Measurements from ENCODE around the gene DUOXA1. TPM values are rescaled to one million over a fixed set of nuclear protein-coding genes. Genes with fewer than 3 reads are reported as not detected.

Gene DUOXA1
- total and polyA plus RNA-seq, 2 of the 4 experiments (the other 2 are of a cell fraction): 0.02 TPM; not detected in 1

DNA sequence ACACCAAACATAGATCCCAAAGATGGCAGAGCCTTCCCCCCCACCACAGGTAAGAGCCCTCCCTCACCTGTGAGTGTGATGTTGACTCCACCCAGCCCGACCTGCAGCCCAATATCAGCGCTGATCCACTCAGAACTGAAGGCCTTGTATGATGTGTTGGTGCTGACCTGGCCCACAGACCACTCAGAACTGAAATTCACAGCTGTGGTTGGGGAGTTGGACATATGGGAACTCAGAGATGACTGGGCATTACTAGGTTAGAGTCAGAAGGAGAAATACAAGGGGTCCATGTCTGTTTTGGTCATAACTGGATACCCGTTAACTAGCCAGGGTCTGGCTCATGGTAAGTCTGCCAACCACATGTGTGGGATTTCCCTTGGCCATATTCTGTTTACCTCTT, 8.7 kb downstream of the DUOXA1 start:
- no peak overlapping the region for H2AK9ac ChIP-seq (replicated peaks; ENCODE audit: low read depth, low read length, poor library complexity)
- no peak overlapping the region for H4K5ac ChIP-seq (ENCODE audit: low read depth, low read length)
- no peak overlapping the region for H4K91ac ChIP-seq (ENCODE audit: insufficient read depth, low read depth, low read length)
- H2BK120ac ChIP-seq (ENCODE audit: low read depth, low read length): no peak overlapping the region
- H2AK5ac ChIP-seq (ENCODE audit: low read depth, low read length): no peak overlapping the region
- no peaks in the 10 kb centered on the region for H3K79me1 ChIP-seq (ENCODE audit: low read depth in 1 of 2, low read length in 2 of 2)
- no peak overlapping the region for H2BK5ac ChIP-seq (ENCODE audit: low read depth, low read length, poor library complexity, severe bottlenecking)
- no peak overlapping the region for H3K4me3 ChIP-seq (ENCODE audit: insufficient read depth, low read depth, low read length)
- ChIA-PET CTCF (no interaction called here), POLR2A (ENCODE audit: unreplicated experiment) (no interaction called here)
- H3K4me2 ChIP-seq (ENCODE audit: low read depth, low read length): no peak overlapping the region
- no peak overlapping the region for H2BK15ac ChIP-seq (ENCODE audit: low read depth, low read length)
- no peak overlapping the region for H3K14ac ChIP-seq (replicated peaks; ENCODE audit: low read depth, low read length)
- no peaks in the 10 kb centered on the region for H3K36me3 ChIP-seq (ENCODE audit: control insufficient read depth, insufficient read depth, low read length)
- WGBS, 2 experiments (ENCODE audit: extremely low coverage in 2 of 2, insufficient read length in 1 of 2): no CpG with 5 or more reads among the region's 3 CpGs
- H3K27me3 ChIP-seq (ENCODE audit: control insufficient read depth, insufficient read depth, low read length): peaks cover 31% of the 10 kb centered on the region
- peaks cover 3% of the 10 kb centered on the region for H3K4me1 ChIP-seq (ENCODE audit: control insufficient read depth, insufficient read depth, low read length)
- H2AFZ ChIP-seq (replicated peaks; ENCODE audit: low read length, poor library complexity): no peak overlapping the region
- intact Hi-C loops (cut with micrococcal nuclease) (no loop called here), in situ Hi-C loops (cut with MboI; ENCODE audit: low sequenced_read_pairs) (no loop called here), dilution Hi-C loops (cut with HindIII; ENCODE audit: low sequenced_read_pairs, unreplicated experiment) (no loop called here)
- no peaks in the 10 kb centered on the region for H3K9me3 ChIP-seq (ENCODE audit: control insufficient read depth, insufficient read depth, low read length)
- H4K20me1 ChIP-seq (ENCODE audit: insufficient read depth, low read length): no peaks in the 10 kb centered on the region
- DNase-seq: no peak
- H3K56ac ChIP-seq (ENCODE audit: extremely low read depth, insufficient read depth, low read length): no peak overlapping the region
- H3K9ac ChIP-seq (ENCODE audit: low read depth, low read length): no peak overlapping the region
- no peak overlapping the region for H3K4ac ChIP-seq (ENCODE audit: low read depth, low read length)
- no peak overlapping the region for H4K8ac ChIP-seq (ENCODE audit: low read depth in 2 of 2, low read length in 2 of 2)
- H3K9me1 ChIP-seq (ENCODE audit: insufficient read depth, low read length): no peaks in the 10 kb centered on the region
- BruUV-seq (replicated peaks): no TSS peak
- H3K23ac ChIP-seq (ENCODE audit: low read depth, low read length): no peak overlapping the region
- H3K18ac ChIP-seq (ENCODE audit: low read depth, low read length): no peak overlapping the region
- H2BK20ac ChIP-seq (ENCODE audit: low read depth, low read length): no peak overlapping the region
- ATAC-seq (ENCODE audit: low read depth): no peak
- TF ChIP-seq, protein P1, sequence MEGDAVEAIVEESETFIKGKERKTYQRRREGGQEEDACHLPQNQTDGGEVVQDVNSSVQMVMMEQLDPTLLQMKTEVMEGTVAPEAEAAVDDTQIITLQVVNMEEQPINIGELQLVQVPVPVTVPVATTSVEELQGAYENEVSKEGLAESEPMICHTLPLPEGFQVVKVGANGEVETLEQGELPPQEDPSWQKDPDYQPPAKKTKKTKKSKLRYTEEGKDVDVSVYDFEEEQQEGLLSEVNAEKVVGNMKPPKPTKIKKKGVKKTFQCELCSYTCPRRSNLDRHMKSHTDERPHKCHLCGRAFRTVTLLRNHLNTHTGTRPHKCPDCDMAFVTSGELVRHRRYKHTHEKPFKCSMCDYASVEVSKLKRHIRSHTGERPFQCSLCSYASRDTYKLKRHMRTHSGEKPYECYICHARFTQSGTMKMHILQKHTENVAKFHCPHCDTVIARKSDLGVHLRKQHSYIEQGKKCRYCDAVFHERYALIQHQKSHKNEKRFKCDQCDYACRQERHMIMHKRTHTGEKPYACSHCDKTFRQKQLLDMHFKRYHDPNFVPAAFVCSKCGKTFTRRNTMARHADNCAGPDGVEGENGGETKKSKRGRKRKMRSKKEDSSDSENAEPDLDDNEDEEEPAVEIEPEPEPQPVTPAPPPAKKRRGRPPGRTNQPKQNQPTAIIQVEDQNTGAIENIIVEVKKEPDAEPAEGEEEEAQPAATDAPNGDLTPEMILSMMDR (conservative IDR thresholded peaks at IDR 0.05; ENCODE audit: low read depth, low read length): no peak
- TF ChIP-seq MXI1 (IDR thresholded peaks at IDR 0.05; ENCODE audit: borderline replicate concordance, low read depth, low read length) (no peak), RCOR1 (IDR thresholded peaks at IDR 0.05; ENCODE audit: insufficient replicate concordance, low read length) (no peak), NFE2L2 (IDR thresholded peaks at IDR 0.05; ENCODE audit: low read depth, low read length) (no peak), MAZ (IDR thresholded peaks at IDR 0.05; ENCODE audit: borderline replicate concordance, low read depth, low read length) (no peak), POLR2A (IDR thresholded peaks at IDR 0.05; ENCODE audit: low read depth, low read length) (no peak), CHD1 (IDR thresholded peaks at IDR 0.05; ENCODE audit: low read depth, low read length) (no peak), RAD21 (IDR thresholded peaks at IDR 0.05; ENCODE audit: low read length) (no peak), FOS (IDR thresholded peaks at IDR 0.05; ENCODE audit: low read depth, low read length) (no peak)
- TF ChIP-seq, protein P2, sequence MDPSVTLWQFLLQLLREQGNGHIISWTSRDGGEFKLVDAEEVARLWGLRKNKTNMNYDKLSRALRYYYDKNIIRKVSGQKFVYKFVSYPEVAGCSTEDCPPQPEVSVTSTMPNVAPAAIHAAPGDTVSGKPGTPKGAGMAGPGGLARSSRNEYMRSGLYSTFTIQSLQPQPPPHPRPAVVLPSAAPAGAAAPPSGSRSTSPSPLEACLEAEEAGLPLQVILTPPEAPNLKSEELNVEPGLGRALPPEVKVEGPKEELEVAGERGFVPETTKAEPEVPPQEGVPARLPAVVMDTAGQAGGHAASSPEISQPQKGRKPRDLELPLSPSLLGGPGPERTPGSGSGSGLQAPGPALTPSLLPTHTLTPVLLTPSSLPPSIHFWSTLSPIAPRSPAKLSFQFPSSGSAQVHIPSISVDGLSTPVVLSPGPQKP (IDR thresholded peaks at IDR 0.05; ENCODE audit: borderline replicate concordance, low read depth, low read length): no peak
- TF ChIP-seq, protein P3, sequence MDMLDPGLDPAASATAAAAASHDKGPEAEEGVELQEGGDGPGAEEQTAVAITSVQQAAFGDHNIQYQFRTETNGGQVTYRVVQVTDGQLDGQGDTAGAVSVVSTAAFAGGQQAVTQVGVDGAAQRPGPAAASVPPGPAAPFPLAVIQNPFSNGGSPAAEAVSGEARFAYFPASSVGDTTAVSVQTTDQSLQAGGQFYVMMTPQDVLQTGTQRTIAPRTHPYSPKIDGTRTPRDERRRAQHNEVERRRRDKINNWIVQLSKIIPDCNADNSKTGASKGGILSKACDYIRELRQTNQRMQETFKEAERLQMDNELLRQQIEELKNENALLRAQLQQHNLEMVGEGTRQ (IDR thresholded peaks at IDR 0.05; ENCODE audit: low read depth, low read length): no peak
- no peak overlapping the region for H3K27ac ChIP-seq (ENCODE audit: insufficient read depth, low read length)

All from IMR-90 (cell line).